ENCODE results near the gene TMCO4. TPM values are rescaled to one million over a fixed set of nuclear protein-coding genes. Genes with fewer than 3 reads are reported as not detected.

TMCO4 gene
- total and polyA plus RNA-seq, 10 of the 15 experiments (the other 5 are each of a cell fraction or from before 2014, with no cell fraction given), result 2.4 to 20.8 (median 13.0) TPM

GRCh38 chr1:19684677-19685076 lies 115.0 kb downstream of the TMCO4 start:
- SMC1A ChIA-PET (ENCODE audit: uncharacterized antibody, unreplicated experiment), result no interaction called here
- FAIRE-seq, result no peak
- no peaks in the 10 kb centered on the region for H3K79me2 ChIP-seq (ENCODE audit: control insufficient read depth, insufficient read depth, low read length)
- no peak overlapping the region for H3K9ac ChIP-seq (ENCODE audit: control insufficient read depth, insufficient read depth, low read length)
- H3K4me1 ChIP-seq (ENCODE audit: control insufficient read depth, insufficient read depth, low read length), result no peaks in the 10 kb centered on the region
- no peak overlapping the region for H3K4me2 ChIP-seq (ENCODE audit: control insufficient read depth, insufficient read depth)
- no peak overlapping the region for H3K4me3 ChIP-seq
- H3K36me3 ChIP-seq (ENCODE audit: control insufficient read depth in 2 of 2, insufficient read depth in 2 of 2, low read length in 1 of 2), result peaks cover 0 to 2% of the 10 kb centered on the region in 2 experiments; a peak in 1 of 4 replicates
- no peaks in the 10 kb centered on the region for H3K27me3 ChIP-seq (replicated peaks in 1 of 2; ENCODE audit: control insufficient read depth in 2 of 2, insufficient read depth in 2 of 2, low read length in 1 of 2)
- no peaks in the 10 kb centered on the region for H4K20me1 ChIP-seq (ENCODE audit: control insufficient read depth, insufficient read depth)
- no TSS peak for BruUV-seq (replicated peaks)
- in situ Hi-C loops (cut with MboI), result no loop called here
- no peak overlapping the region for H2AFZ ChIP-seq (ENCODE audit: control insufficient read depth, low read depth, low read length)
- H3K27ac ChIP-seq (ENCODE audit: control insufficient read depth, insufficient read depth), result no peak overlapping the region
- RAD21 ChIA-PET (ENCODE audit: unreplicated experiment), result interaction anchor here (1.0 kb wide), 1 partner anchor 294 kb away, joined by 3 read pairs; no protein-coding TSS in a partner anchor
- intact Hi-C loops (cut with micrococcal nuclease; ENCODE audit: unreplicated experiment), result no loop called here
- WGBS (ENCODE audit: insufficient coverage, insufficient replicate concordance, low lambda C conversion rate, missing lambda C conversion rate), result 68% methylated on average over 2 of the region's 2 CpGs
- peaks cover 9% of the 10 kb centered on the region; the same call in 2 of the 3 replicates for H3K9me3 ChIP-seq (replicated peaks; ENCODE audit: control insufficient read depth, insufficient read depth, low read length)
- POLR2A ChIA-PET, result no interaction called here
- no peak for ATAC-seq
- DNase-seq (ENCODE audit: low read depth, low spot score), result no peak
- CTCF ChIA-PET, result interaction anchor here (0.9 to 3.1 kb wide), 4 partner anchors 20 to 31 kb away, joined by 3 to 11 read pairs (median 4); no protein-coding TSS in a partner anchor
- no peak for TF ChIP-seq BHLHE40 (IDR thresholded peaks at IDR 0.05; ENCODE audit: borderline replicate concordance in 1 of 2, low read depth in 2 of 2, low read length in 1 of 2)
- TF ChIP-seq ZBTB33 (IDR thresholded peaks at IDR 0.05), result no peak
- TF ChIP-seq BRCA1 (IDR thresholded peaks at IDR 0.05; ENCODE audit: low read depth, low read length), result no peak
- TF ChIP-seq, protein P1, sequence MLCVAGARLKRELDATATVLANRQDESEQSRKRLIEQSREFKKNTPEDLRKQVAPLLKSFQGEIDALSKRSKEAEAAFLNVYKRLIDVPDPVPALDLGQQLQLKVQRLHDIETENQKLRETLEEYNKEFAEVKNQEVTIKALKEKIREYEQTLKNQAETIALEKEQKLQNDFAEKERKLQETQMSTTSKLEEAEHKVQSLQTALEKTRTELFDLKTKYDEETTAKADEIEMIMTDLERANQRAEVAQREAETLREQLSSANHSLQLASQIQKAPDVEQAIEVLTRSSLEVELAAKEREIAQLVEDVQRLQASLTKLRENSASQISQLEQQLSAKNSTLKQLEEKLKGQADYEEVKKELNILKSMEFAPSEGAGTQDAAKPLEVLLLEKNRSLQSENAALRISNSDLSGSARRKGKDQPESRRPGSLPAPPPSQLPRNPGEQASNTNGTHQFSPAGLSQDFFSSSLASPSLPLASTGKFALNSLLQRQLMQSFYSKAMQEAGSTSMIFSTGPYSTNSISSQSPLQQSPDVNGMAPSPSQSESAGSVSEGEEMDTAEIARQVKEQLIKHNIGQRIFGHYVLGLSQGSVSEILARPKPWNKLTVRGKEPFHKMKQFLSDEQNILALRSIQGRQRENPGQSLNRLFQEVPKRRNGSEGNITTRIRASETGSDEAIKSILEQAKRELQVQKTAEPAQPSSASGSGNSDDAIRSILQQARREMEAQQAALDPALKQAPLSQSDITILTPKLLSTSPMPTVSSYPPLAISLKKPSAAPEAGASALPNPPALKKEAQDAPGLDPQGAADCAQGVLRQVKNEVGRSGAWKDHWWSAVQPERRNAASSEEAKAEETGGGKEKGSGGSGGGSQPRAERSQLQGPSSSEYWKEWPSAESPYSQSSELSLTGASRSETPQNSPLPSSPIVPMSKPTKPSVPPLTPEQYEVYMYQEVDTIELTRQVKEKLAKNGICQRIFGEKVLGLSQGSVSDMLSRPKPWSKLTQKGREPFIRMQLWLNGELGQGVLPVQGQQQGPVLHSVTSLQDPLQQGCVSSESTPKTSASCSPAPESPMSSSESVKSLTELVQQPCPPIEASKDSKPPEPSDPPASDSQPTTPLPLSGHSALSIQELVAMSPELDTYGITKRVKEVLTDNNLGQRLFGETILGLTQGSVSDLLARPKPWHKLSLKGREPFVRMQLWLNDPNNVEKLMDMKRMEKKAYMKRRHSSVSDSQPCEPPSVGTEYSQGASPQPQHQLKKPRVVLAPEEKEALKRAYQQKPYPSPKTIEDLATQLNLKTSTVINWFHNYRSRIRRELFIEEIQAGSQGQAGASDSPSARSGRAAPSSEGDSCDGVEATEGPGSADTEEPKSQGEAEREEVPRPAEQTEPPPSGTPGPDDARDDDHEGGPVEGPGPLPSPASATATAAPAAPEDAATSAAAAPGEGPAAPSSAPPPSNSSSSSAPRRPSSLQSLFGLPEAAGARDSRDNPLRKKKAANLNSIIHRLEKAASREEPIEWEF (IDR thresholded peaks at IDR 0.05; ENCODE audit: insufficient replicate concordance, low read depth, low read length), result no peak
- TF ChIP-seq GATAD2B (conservative IDR thresholded peaks at IDR 0.05; ENCODE audit: low read depth), result no peak
- no peak for TF ChIP-seq MLLT1 (IDR thresholded peaks at IDR 0.05)
- TF ChIP-seq ZZZ3 (IDR thresholded peaks at IDR 0.05; ENCODE audit: control insufficient read depth, insufficient read length, low read depth), result no peak
- no peak for TF ChIP-seq SREBF1 (IDR thresholded peaks at IDR 0.05; ENCODE audit: low read length)
- no peak for TF ChIP-seq ZNF207 (IDR thresholded peaks at IDR 0.05; ENCODE audit: borderline replicate concordance)
- no peak for TF ChIP-seq MYC (IDR thresholded peaks at IDR 0.05; ENCODE audit: insufficient read depth, insufficient read length, insufficient replicate concordance, low read length, severe bottlenecking)
- TF ChIP-seq POLR2AphosphoS2 (IDR thresholded peaks at IDR 0.05; ENCODE audit: low read depth, low read length), result no peak
- TF ChIP-seq JUND (IDR thresholded peaks at IDR 0.05; ENCODE audit: low read depth, low read length), result no peak
- TF ChIP-seq MXI1 (IDR thresholded peaks at IDR 0.05; ENCODE audit: low read depth, low read length), result no peak
- no peak for TF ChIP-seq TAF1 (IDR thresholded peaks at IDR 0.05; ENCODE audit: borderline replicate concordance, low read depth, low read length)
- TF ChIP-seq NBN (IDR thresholded peaks at IDR 0.05), result no peak
- TF ChIP-seq ZNF274 (IDR thresholded peaks at IDR 0.05; ENCODE audit: insufficient read depth, insufficient read length), result no peak
- TF ChIP-seq KLF5 (IDR thresholded peaks at IDR 0.05; ENCODE audit: partially characterized antibody), result no peak
